PFSK-1 (cell line): Measurements from ENCODE around the gene SERPINI1.

Experiments used
- POLR2AphosphoS5 ChIP-seq: IDR thresholded peaks from 2 replicates; pipeline ENCODE4 v1.6.1; 2012; ENCODE audit warnings: low read depth, mild to moderate bottlenecking, control low read depth, low read length, moderate library complexity
- TAF1 ChIP-seq: IDR thresholded peaks from 2 replicates; pipeline ENCODE4 v1.6.1; 2012; ENCODE audit warnings: low read length, control low read depth, borderline replicate concordance; ENCODE audit not compliant: insufficient read depth

GRCh38 chr3:167839460-167840134 is 104.1 kb downstream of the SERPINI1 start:
- no peak for TF ChIP-seq POLR2AphosphoS5
- TF ChIP-seq TAF1, result no peak
